SK-N-SH (cell line): Measurements from ENCODE around the gene C6orf132. TPM values are rescaled to one million over a fixed set of nuclear protein-coding genes. Genes with fewer than 3 reads are reported as not detected.

Experiments used
- CTCF ChIA-PET: fragments of 300-600, 350-600 bp; formaldehyde crosslinking; extraction: SDS; loops from one replicate; lab custom pipeline; 2021; lab: Yijun Ruan, JAX
- POLR2A ChIA-PET: fragments of 350-600 bp; sonication (Branson Sonifier 250); formaldehyde crosslinking; extraction: SDS; loops from one replicate; lab custom pipeline; 2020; ENCODE audit warnings: antibody characterized with exemption, inconsistent platforms; lab: Yijun Ruan, JAX
- DNase-seq: peaks from one replicate; pipeline ENCODE4 v3.0.0; 2012
- H2AFZ ChIP-seq: fragments of 200-600 bp; sonication (generic); 2 replicates; pipeline ENCODE4 v1.8.1; 2016; ENCODE audit warnings: antibody characterized with exemption, mild to moderate bottlenecking, low read depth
- H3F3A ChIP-seq: fragments of 200-600 bp; sonication (generic); replicated peaks from 2 replicates; pipeline ENCODE3; 2016; ENCODE audit warnings: antibody characterized with exemption, mild to moderate bottlenecking; ENCODE audit not compliant: insufficient read depth
- H3K27ac ChIP-seq, 2 experiments: fragments of 200-500 bp in 1 of 2; fragments of 200-600 bp in 1 of 2; sonication (Bioruptor generic) in 1 of 2; sonication (generic), shearing (Covaris generic) in 1 of 2; 2 replicates each; pipeline versions ENCODE4 v1.5.1 to v1.6.1; 2014 to 2016; ENCODE audit warnings: low read depth in 2 of 2, inconsistent platforms in 1 of 2, low read length in 1 of 2, mild to moderate bottlenecking in 1 of 2, mixed read lengths in 1 of 2
- H3K27me3 ChIP-seq: fragments of 200-600 bp; sonication (generic), shearing (Covaris generic); 2 replicates; pipeline ENCODE4 v1.6.1; 2016; ENCODE audit warnings: mixed run types; ENCODE audit not compliant: insufficient read depth
- H3K36me3 ChIP-seq, 2 experiments: fragments of 200-500 bp in 1 of 2; fragments of 200-600 bp in 1 of 2; sonication (Bioruptor generic) in 1 of 2; sonication (generic) in 1 of 2; replicated peaks in 1 of 2; 2 replicates each; pipeline versions ENCODE3 to v1.5.1; 2014 to 2016; ENCODE audit warnings: low read length in 1 of 2, mild to moderate bottlenecking in 1 of 2; ENCODE audit not compliant: insufficient read depth in 2 of 2, control insufficient read depth in 1 of 2
- H3K4me1 ChIP-seq, 2 experiments: fragments of 200-500 bp in 1 of 2; fragments of 200-600 bp in 1 of 2; sonication (Bioruptor generic) in 1 of 2; sonication (generic), shearing (Covaris generic) in 1 of 2; 2 replicates each; pipeline versions ENCODE4 v1.5.1 to v1.6.1; 2014 to 2016; ENCODE audit warnings: low read depth in 1 of 2, low read length in 1 of 2, mixed run types in 1 of 2; ENCODE audit not compliant: insufficient read depth in 2 of 2, control insufficient read depth in 1 of 2
- H3K4me2 ChIP-seq: fragments of 200-600 bp; sonication (generic), shearing (Covaris generic); 2 replicates; pipeline ENCODE4 v1.6.1; 2017; ENCODE audit warnings: mixed run types
- H3K4me3 ChIP-seq, 2 experiments: fragments of 200-500 bp in 1 of 2; fragments of 200-600 bp in 1 of 2; sonication (Bioruptor generic) in 1 of 2; sonication (generic), shearing (Covaris generic) in 1 of 2; 2 replicates each; pipeline versions ENCODE4 v1.5.1 to v1.8.1; 2014 to 2016; ENCODE audit warnings: low read depth in 2 of 2, inconsistent platforms in 1 of 2, low read length in 1 of 2, mild to moderate bottlenecking in 1 of 2, mixed read lengths in 1 of 2, moderate library complexity in 1 of 2
- H3K79me2 ChIP-seq: fragments of 200-600 bp; sonication (generic); 2 replicates; pipeline ENCODE4 v1.8.1; 2017; ENCODE audit warnings: mild to moderate bottlenecking; ENCODE audit not compliant: insufficient read depth
- H3K9ac ChIP-seq: fragments of 200-600 bp; sonication (generic); 2 replicates; pipeline ENCODE4 v1.6.1; 2017; ENCODE audit warnings: mixed run types
- H3K9me2 ChIP-seq: fragments of 200-600 bp; sonication (generic); 2 replicates; pipeline ENCODE4 v1.6.1; 2017; ENCODE audit warnings: mixed run types
- H3K9me3 ChIP-seq: fragments of 200-600 bp; sonication (generic); 2 replicates; pipeline ENCODE4 v1.6.1; 2017; ENCODE audit warnings: mixed run types, mild to moderate bottlenecking, moderate library complexity
- H4K20me1 ChIP-seq: fragments of 200-600 bp; sonication (generic); 2 replicates; pipeline ENCODE4 v1.6.1; 2017; ENCODE audit warnings: mild to moderate bottlenecking, mixed run types; ENCODE audit not compliant: insufficient read depth
- CTCF ChIP-seq: fragments of 200-600 bp; sonication (generic); IDR thresholded peaks from 2 replicates; pipeline ENCODE4 v1.6.1; 2017; ENCODE audit warnings: antibody characterized with exemption, mild to moderate bottlenecking, moderate library complexity
- EP300 ChIP-seq, 2 experiments: IDR thresholded peaks; 2 replicates each; pipeline versions ENCODE4 v1.4.0 to v1.6.1; 2012; ENCODE audit warnings: borderline replicate concordance in 1 of 2, low read depth in 1 of 2, low read length in 1 of 2
- FOXJ3 ChIP-seq: sonication (generic); formaldehyde crosslinking; IDR thresholded peaks from 2 replicates; pipeline ENCODE4 v1.5.1; 2020; ENCODE audit warnings: mild to moderate bottlenecking, missing genetic modification reagents
- IRF3 ChIP-seq: fragments of 150-350 bp; IDR thresholded peaks from 2 replicates; pipeline ENCODE4 v1.6.1; 2016; ENCODE audit warnings: mild to moderate bottlenecking, low read depth, low read length
- MAX ChIP-seq: IDR thresholded peaks from 2 replicates; pipeline ENCODE4 v1.4.0; 2012; ENCODE audit warnings: low read depth
- NRF1 ChIP-seq: IDR thresholded peaks from 2 replicates; pipeline ENCODE4 v1.6.1; 2012; ENCODE audit warnings: low read depth, mild to moderate bottlenecking, low read length
- RAD21 ChIP-seq: IDR thresholded peaks from 2 replicates; pipeline ENCODE4 v1.6.1; 2012; ENCODE audit warnings: mild to moderate bottlenecking, low read length
- RCOR1 ChIP-seq: fragments of 150-350 bp; IDR thresholded peaks from 2 replicates; pipeline ENCODE4 v1.6.1; 2017; ENCODE audit warnings: antibody characterized with exemption, low read length
- RFX5 ChIP-seq: IDR thresholded peaks from 2 replicates; pipeline ENCODE4 v1.6.1; 2012; ENCODE audit warnings: mild to moderate bottlenecking, improper control_type of control experiment, low read length
- RXRA ChIP-seq: IDR thresholded peaks from 2 replicates; pipeline ENCODE4 v1.4.0; 2012; ENCODE audit warnings: low read depth, mild to moderate bottlenecking, borderline replicate concordance
- SIN3A ChIP-seq: IDR thresholded peaks from 2 replicates; pipeline ENCODE4 v1.6.1; 2012; ENCODE audit warnings: low read depth, mild to moderate bottlenecking, low read length, moderate library complexity, borderline replicate concordance
- SMC3 ChIP-seq: IDR thresholded peaks from 2 replicates; pipeline ENCODE4 v1.6.1; 2012; ENCODE audit warnings: low read depth, low read length, improper control_type of control experiment
- TCF12 ChIP-seq: IDR thresholded peaks from 2 replicates; pipeline ENCODE4 v1.4.0; 2012
- USF1 ChIP-seq: IDR thresholded peaks from 2 replicates; pipeline ENCODE4 v1.4.0; 2012; ENCODE audit warnings: low read depth, borderline replicate concordance
- USF2 ChIP-seq: fragments of 150-350 bp; IDR thresholded peaks from 2 replicates; pipeline ENCODE4 v1.6.1; 2017; ENCODE audit warnings: antibody characterized with exemption, low read length, low read depth, borderline replicate concordance
- YY1 ChIP-seq: IDR thresholded peaks from 2 replicates; pipeline ENCODE4 v1.4.0; 2012; ENCODE audit warnings: low read depth, mild to moderate bottlenecking
- ZBTB33 ChIP-seq: IDR thresholded peaks from 2 replicates; pipeline ENCODE4 v1.4.0; 2012; ENCODE audit warnings: low read depth, borderline replicate concordance
- WGBS: methylation state at CpG from one replicate; pipeline ENCODE4 v1.1.6; 2017; ENCODE audit warnings: low lambda C conversion rate; 5-methylcytosine and 5-hydroxymethylcytosine counted together
- polyA plus RNA-seq, 3 experiments: library from polyadenylated mRNA; depleted of rRNA; stranded (reverse); fragments of >200 nt; gene quantifications; 2 replicates each; pipeline ENCODE4 v1.2.3, GENCODE V29; 2012

C6orf132 gene
- polyA plus RNA-seq, 1 of the 3 experiments (the other 2 are of a cell fraction) = not detected

- no peak for TF ChIP-seq FOXJ3 (CRISPR knock-in tag)
- TF ChIP-seq IRF3 = no peak
These were observed 7.8 kb upstream of the C6orf132 start (continued) for GRCh38 chr6:42150254-42150653.

- POLR2A ChIA-PET = no interaction called here
- no peaks in the 10 kb centered on the region for H3K9me2 ChIP-seq
- CTCF ChIA-PET = interaction anchor here (1.3 kb wide), 2 partner anchors 8 to 384 kb away, joined by 3 read pairs; no protein-coding TSS in a partner anchor
These were observed 5.6 kb upstream of the C6orf132 start for GRCh38 chr6:42148058-42148457.

More at GRCh38 chr6:42148058-42148457, 5.6 kb upstream of the C6orf132 start:
- H4K20me1 ChIP-seq = no peaks in the 10 kb centered on the region
- H3K4me1 ChIP-seq = no peaks in the 10 kb centered on the region
- no peaks in the 10 kb centered on the region for H3K9me3 ChIP-seq
- no peak overlapping the region for H3K9ac ChIP-seq
- no peaks in the 10 kb centered on the region for H3K36me3 ChIP-seq
- 75% methylated on average over 2 of the region's 3 CpGs for WGBS
- no peak for TF ChIP-seq RCOR1
- TF ChIP-seq USF2 = no peak
- no peak for TF ChIP-seq CTCF
- TF ChIP-seq NRF1 = no peak
- TF ChIP-seq MAX = no peak
- no peak for TF ChIP-seq RAD21
- TF ChIP-seq YY1 = no peak
- TF ChIP-seq USF1 = no peak
- TF ChIP-seq TCF12 = no peak
- no peak for TF ChIP-seq SMC3
- no peak for TF ChIP-seq EP300 (IDR thresholded peaks at IDR 0.05; ENCODE audit: borderline replicate concordance in 1 of 2, low read depth in 1 of 2, low read length in 1 of 2)
- TF ChIP-seq IRF3 = no peak
- TF ChIP-seq RFX5 = no peak
- no peak for TF ChIP-seq SIN3A
- no peak for TF ChIP-seq RXRA
- TF ChIP-seq FOXJ3 (CRISPR knock-in tag) = no peak
- no peak for TF ChIP-seq ZBTB33
- H3K4me2 ChIP-seq = no peak overlapping the region
- H2AFZ ChIP-seq = no peak overlapping the region
- no peaks in the 10 kb centered on the region for H3K79me2 ChIP-seq
- H3F3A ChIP-seq = no peaks in the 10 kb centered on the region
- DNase-seq = no peak
- H3K4me3 ChIP-seq = no peak overlapping the region
- H3K27ac ChIP-seq = no peak overlapping the region
- H3K27me3 ChIP-seq = no peaks in the 10 kb centered on the region
